RWPE2 (cell line): ENCODE data around the gene HSD11B1L.

Source experiments
- ATAC-seq: fragments of 200-7000 bp; cut with Tn5 transposase; 3 replicates; pipeline ENCODE4 v1.9.1; 2021; ENCODE audit warnings: low read depth
- DNase-seq: peaks from one replicate; pipeline ENCODE4 v3.0.0-alpha.2; 2020; ENCODE audit warnings: low spot score
- H3K27ac ChIP-seq: fragments of 450-650 bp; 2 replicates; pipeline ENCODE4 v1.5.1; 2017; ENCODE audit warnings: mild to moderate bottlenecking; ENCODE audit not compliant: poor library complexity, severe bottlenecking
- H3K27me3 ChIP-seq: fragments of 250-450 bp; sonication (Bioruptor Pico); 2 replicates; pipeline ENCODE4 v1.5.1; 2021; ENCODE audit warnings: mild to moderate bottlenecking, moderate library complexity; ENCODE audit not compliant: insufficient read depth, poor library complexity, severe bottlenecking
- H3K36me3 ChIP-seq: fragments of 250-450 bp; sonication (Bioruptor Pico); 2 replicates; pipeline ENCODE4 v1.5.1; 2020; ENCODE audit warnings: low read depth, mild to moderate bottlenecking, moderate library complexity
- H3K4me1 ChIP-seq: fragments of 250-450 bp; sonication (Bioruptor Pico); 2 replicates; pipeline ENCODE4 v1.5.1; 2021; ENCODE audit warnings: mild to moderate bottlenecking, moderate library complexity; ENCODE audit not compliant: insufficient read depth, poor library complexity, severe bottlenecking
- H3K4me3 ChIP-seq: fragments of 250-450 bp; sonication (Bioruptor Pico); 2 replicates; pipeline ENCODE4 v1.5.1; 2021; ENCODE audit warnings: mild to moderate bottlenecking, moderate library complexity; ENCODE audit not compliant: severe bottlenecking
- H3K9me3 ChIP-seq: fragments of 250-450 bp; sonication (Bioruptor Pico); 2 replicates; pipeline ENCODE4 v1.5.1; 2021; ENCODE audit warnings: mild to moderate bottlenecking, moderate library complexity; ENCODE audit not compliant: severe bottlenecking
- CTCF ChIP-seq: fragments of 450-650 bp; IDR thresholded peaks from one replicate; pipeline ENCODE4 v1.5.1; 2017; ENCODE audit warnings: mild to moderate bottlenecking, moderate library complexity; ENCODE audit not compliant: poor library complexity, severe bottlenecking

Gene HSD11B1L

GRCh38 chr19:5652261-5652660 is 28.6 kb upstream of the HSD11B1L start:
- H3K9me3 ChIP-seq, result no peaks in the 10 kb centered on the region
- H3K4me3 ChIP-seq, result no peak overlapping the region
- no peaks in the 10 kb centered on the region for H3K27me3 ChIP-seq
- no peaks in the 10 kb centered on the region for H3K4me1 ChIP-seq
- no peak for TF ChIP-seq CTCF
- ATAC-seq (no peak), DNase-seq (no peak)
- H3K36me3 ChIP-seq, result peaks cover 87% of the 10 kb centered on the region
- no peak overlapping the region for H3K27ac ChIP-seq

DNA sequence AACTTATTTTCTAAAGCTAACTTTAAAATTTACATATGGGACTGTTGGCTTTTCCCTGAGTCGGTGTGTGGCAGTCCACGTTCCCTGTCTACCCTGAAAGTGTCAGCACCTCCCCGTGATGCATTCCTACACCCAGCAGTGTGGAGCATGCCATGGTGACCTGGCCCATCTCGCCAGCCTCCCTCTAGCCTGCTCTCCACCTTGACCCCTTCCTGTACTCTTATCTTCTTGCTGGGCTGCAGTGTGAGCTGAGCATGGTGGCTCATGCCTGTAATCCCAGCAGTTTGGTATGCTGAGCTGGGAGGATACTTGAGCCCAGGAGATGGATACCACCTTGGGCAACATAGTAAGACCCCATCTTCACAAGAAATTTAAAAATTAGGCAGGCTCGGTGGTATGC is 25.9 kb upstream of the HSD11B1L start:
- TF ChIP-seq CTCF, result no peak
- Histone ChIP-seq H3K27ac (no peak overlapping the region), H3K9me3 (no peaks in the 10 kb centered on the region), H3K4me3 (no peak overlapping the region), H3K27me3 (no peaks in the 10 kb centered on the region), H3K36me3 (peaks cover 93% of the 10 kb centered on the region), H3K4me1 (no peaks in the 10 kb centered on the region)
- ATAC-seq (no peak), DNase-seq (no peak)

GRCh38 chr19:5655412-5655811 is 25.4 kb upstream of the HSD11B1L start:
- no peak for ATAC-seq
- H3K4me1 ChIP-seq, result no peaks in the 10 kb centered on the region
- no peak overlapping the region for H3K27ac ChIP-seq
- no peaks in the 10 kb centered on the region for H3K27me3 ChIP-seq
- peaks cover 89% of the 10 kb centered on the region for H3K36me3 ChIP-seq
- DNase-seq, result no peak
- TF ChIP-seq CTCF, result no peak
- H3K9me3 ChIP-seq, result no peaks in the 10 kb centered on the region
- H3K4me3 ChIP-seq, result no peak overlapping the region

DNA sequence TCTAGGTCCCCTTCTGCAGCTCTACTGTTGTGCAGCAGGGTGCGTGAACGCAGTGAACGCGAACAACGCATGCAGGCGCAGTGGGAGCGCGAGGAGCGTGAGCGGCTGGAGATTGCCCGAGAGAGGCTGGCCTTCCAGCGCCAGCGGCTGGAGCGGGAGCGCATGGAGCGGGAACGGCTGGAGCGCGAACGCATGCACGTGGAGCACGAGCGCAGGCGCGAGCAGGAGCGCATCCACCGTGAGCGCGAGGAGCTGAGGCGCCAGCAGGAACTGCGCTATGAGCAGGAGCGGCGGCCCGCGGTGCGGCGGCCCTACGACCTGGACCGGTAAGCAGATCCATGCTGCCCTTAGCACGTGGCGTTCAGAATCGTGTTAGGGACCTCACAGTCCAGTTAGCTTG is 19.3 kb upstream of the HSD11B1L start:
- H3K9me3 ChIP-seq, result no peaks in the 10 kb centered on the region
- no peak overlapping the region for H3K4me3 ChIP-seq
- H3K27me3 ChIP-seq, result no peaks in the 10 kb centered on the region
- DNase-seq (no peak), ATAC-seq (no peak)
- no peaks in the 10 kb centered on the region for H3K4me1 ChIP-seq
- TF ChIP-seq CTCF, result no peak
- peaks cover 82% of the 10 kb centered on the region for H3K36me3 ChIP-seq
- H3K27ac ChIP-seq, result no peak overlapping the region

DNA sequence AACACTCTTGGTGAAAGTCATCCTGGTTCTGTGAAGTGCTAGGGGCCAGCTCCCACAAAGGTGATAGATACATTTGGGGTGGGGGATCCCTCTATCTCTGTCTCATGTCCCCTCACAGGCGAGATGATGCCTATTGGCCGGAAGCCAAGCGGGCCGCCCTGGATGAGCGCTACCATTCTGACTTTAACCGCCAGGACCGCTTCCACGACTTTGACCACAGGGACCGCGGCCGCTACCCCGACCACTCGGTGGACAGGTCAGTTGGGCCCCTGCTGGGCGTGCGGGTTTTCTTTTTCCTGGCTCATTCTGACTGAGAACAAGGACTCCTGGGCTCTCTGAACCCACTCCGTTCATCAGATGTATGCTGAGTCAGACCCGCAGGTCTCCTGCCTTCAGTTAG is 16.9 kb upstream of the HSD11B1L start:
- Histone ChIP-seq H3K36me3 (peaks cover 79% of the 10 kb centered on the region), H3K27ac (no peak overlapping the region), H3K4me1 (no peaks in the 10 kb centered on the region), H3K4me3 (no peak overlapping the region), H3K27me3 (no peaks in the 10 kb centered on the region), H3K9me3 (no peaks in the 10 kb centered on the region)
- DNase-seq, result no peak
- no peak for ATAC-seq
- TF ChIP-seq CTCF, result no peak
